Stimulated activated CD8-positive, alpha-beta memory T cell treated with anti-CD3 and anti-CD28 coated beads, Interleukin-12 subunit alpha, Interleukin-12 subunit beta, amount 100 ng/mL, for 1 hour (primary cell): ENCODE data around the gene ELP6.
"Not testable (repeated sequence)": the region's sequence is repeated elsewhere in the genome, so short reads cannot be mapped to it uniquely, and the experiment has no call there.

ENCODE experiments used
- DNase-seq: peaks from one replicate; pipeline ENCODE4 v3.0.0-alpha.2; 2020; ENCODE audit warnings: low read depth

The ELP6 gene

DNA sequence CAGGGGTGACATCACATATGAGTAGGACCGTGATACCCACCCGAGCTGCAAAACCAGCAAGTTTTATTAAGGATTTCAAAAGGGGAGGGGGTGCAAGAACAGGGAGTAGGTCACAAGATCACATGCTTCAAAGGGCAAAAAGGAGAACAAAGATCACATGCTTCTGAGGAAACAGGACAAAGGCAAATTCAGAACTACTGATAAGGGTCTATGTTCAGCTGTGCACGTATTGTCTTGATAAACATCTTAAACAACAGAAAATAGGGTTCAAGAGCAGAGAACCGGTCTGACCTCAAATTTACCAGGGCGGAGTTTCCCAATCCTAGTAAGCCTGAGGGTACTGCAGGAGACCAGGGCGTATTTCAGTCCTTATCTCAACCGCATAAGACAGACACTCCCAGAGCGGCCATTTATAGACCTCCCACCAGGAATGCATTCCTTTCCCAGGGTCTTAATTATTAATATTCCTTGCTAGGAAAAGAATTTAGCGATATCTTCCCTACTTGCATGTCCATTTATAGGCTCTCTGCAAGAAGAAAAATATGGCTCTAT lies 53.9 kb downstream of the ELP6 start:
- DNase-seq, result not testable (repeated sequence)

- no peak for DNase-seq
These were observed 56.5 kb downstream of the ELP6 start for GRCh38 chr3:47456984-47457383.

DNA sequence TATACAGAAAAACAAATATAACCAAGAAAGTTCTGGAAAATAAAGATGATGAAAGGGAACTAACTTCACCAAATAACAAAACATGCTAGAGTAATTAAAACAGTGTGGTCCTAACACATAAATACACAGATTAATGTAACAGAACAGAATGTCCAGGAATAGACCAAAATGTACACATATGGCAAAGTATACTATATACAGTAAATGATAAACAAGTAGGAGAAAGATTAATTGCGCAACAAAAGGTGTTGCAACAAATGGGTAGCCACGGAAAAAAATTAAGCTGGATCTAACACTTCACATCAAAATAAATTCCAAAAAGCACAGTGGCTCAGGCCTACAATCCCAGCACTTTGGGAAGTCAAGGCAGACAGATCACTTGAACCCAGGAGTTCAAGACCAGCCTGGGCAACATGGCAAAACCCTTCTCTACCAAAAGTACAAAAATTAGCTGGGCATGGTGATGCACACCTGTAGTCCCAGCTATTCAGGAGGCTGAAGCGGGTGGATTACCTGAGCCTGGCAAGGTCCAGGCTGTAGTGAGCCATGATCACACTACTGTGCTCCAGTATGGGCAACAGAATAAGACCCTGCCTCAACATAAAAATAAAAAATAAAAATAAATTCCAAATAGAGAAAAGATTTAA lies 57.6 kb downstream of the ELP6 start:
- no peak for DNase-seq

DNA sequence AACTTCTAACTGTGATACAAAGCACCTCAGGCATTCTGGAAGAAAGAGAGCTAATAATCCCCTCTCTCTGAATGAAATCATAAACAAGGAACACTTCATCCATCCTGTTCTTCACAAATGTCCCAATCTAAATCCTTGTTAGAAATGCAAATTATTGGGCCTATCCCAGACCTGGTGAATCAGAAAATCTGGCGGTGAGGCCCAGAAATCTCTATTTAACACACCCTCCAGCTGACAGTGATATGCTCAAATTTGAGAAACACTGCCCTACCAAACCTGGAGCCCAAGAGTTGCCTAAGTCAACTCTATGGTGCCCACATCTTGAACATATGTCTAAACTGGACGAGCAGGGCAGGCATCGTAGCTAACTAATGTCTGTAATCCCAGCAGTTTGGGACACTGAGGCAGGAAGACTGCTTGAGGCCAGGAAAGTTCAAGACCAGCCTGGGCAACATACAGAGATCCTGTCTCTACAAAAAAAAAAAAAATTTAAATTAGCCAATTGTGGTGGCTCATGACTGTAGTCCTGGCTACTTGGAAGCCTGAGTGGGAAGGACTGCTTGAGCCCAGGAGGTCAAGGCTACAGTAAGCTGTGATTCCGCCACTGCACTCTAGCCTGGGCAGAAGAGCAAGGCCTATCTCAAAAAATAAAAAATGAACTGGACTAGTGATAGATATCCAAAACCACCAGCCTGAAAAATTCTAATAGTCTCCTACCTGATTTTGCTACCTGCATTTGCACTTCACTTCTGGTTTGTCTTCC lies 60.9 kb downstream of the ELP6 start:
- DNase-seq, result no peak
